Measurements from ENCODE around the gene EIF6. TPM values are rescaled to one million over a fixed set of nuclear protein-coding genes. Genes with fewer than 3 reads are reported as not detected.
A peak's percentile ranks its signal among the peaks of the same experiment; 100 is the strongest.

EIF6 gene
- 107 TPM for total RNA-seq (2013)
- 100 to 1,000 TPM in 2 of 3 donors, 10 to 100 TPM in 1; 94.3 to 222 (median 190) TPM for polyA plus RNA-seq
- 84.1 and 123 TPM in 2 replicates for polyA minus RNA-seq
- 19.7 to 43.2 (median 27.2) reads per million in 11 experiments for total RNA-seq

DNA sequence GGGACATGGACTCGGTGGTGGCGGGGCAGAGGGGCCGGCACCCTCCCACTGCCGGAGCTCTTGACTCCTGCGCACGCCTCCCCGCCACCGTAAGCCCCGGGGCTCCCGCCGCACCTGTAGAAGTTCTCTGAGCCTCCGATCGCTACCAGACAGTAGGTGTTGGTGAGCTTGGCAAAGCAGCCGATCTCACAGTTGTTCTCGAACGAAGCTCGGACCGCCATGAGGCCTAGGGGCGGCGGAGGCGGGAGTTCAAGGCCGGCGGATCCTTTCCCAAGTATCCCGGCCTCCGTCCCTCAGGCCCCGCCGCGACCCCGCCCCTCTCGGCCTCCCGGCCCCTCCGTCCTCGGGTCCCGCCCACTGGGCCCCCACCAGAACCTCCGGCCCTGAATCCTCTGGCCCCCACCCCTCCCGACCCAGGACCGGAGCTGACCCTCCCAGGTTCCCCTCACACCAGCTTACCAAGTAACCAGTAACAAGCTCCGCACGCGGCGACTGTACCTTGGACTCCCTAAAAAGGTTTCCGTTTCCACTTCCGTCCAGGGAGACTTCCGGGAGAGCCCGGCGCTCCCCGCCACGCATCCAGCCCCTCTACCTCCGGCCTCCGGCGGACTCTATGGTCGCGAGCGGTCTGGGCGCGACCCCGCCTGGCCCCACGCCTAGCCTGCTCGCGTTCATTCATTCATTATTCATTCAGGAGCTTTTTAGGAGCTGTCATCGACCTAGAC, at the start of gene EIF6:
Gene EIF6, minus strand, starts transcription at position 506 of the 725 bp plus-strand sequence. Its CDS starts 285 bp downstream, at position 221.
- Histone ChIP-seq H3K4me2 (replicated peaks; ENCODE audit: extremely low read depth, low read length, poor library complexity, severe bottlenecking) (peak within 1 kb of the TSS; percentile 92), H4K20me1 (ENCODE audit: insufficient read depth, low read length) (peaks cover 5% of the 10 kb centered on the region), H3K4me1 (ENCODE audit: control insufficient read depth in 1 of 2, insufficient read depth in 2 of 2, low read length in 2 of 2) (peaks cover 16 to 18% of the 10 kb centered on the region in 2 donors), H3K36me3 (replicated peaks in 1 of 2; ENCODE audit: control insufficient read depth in 1 of 2, insufficient read depth in 2 of 2, low read length in 2 of 2) (peaks cover 19 to 28% of the 10 kb centered on the region in 2 donors), H3K9me3 (replicated peaks in 1 of 2; ENCODE audit: control insufficient read depth in 1 of 2, insufficient read depth in 1 of 2, low read length in 2 of 2) (no peaks in the 10 kb centered on the region), H3K27me3 (ENCODE audit: control insufficient read depth in 2 of 2, insufficient read depth in 2 of 2, low read length in 2 of 2) (no peaks in the 10 kb centered on the region), H3K27ac (ENCODE audit: low read depth in 1 of 2, low read length in 2 of 2) (peak within 1 kb of the TSS; percentile 59 to 87), H2AFZ (ENCODE audit: insufficient read depth, low read depth, low read length, poor library complexity, severe bottlenecking) (peak within 1 kb of the TSS; percentile 94), H3K79me2 (ENCODE audit: insufficient read depth, low read length) (peaks cover 42% of the 10 kb centered on the region), H3K9ac (ENCODE audit: insufficient read depth, low read length, poor library complexity, severe bottlenecking) (peak within 1 kb of the TSS; percentile 89), H3K4me3 (replicated peaks in 1 of 3; ENCODE audit: low read depth in 2 of 3, low read length in 3 of 3) (peak within 1 kb of the TSS; percentile 66 to 95 (median 91))
- intact Hi-C loops (cut with micrococcal nuclease), result no loop called here
- Mint-ChIP-seq H3K36me3 (peaks cover 18 to 27% of the 10 kb centered on the region in 2 donors), H3K9me3 (peaks cover 0 to 1% (median 0%) of the 10 kb centered on the region in 7 donors), H3K27ac (peak within 1 kb of the TSS; percentile 90 to 96 (median 94)), H3K4me1 (peaks cover 19% of the 10 kb centered on the region), H3K27me3 (ENCODE audit: low read depth in 3 of 3) (peaks cover 1 to 5% (median 2%) of the 10 kb centered on the region in 3 donors), H3K4me3 (peak within 1 kb of the TSS; percentile 96 to 97)
- TF ChIP-seq, protein P1, sequence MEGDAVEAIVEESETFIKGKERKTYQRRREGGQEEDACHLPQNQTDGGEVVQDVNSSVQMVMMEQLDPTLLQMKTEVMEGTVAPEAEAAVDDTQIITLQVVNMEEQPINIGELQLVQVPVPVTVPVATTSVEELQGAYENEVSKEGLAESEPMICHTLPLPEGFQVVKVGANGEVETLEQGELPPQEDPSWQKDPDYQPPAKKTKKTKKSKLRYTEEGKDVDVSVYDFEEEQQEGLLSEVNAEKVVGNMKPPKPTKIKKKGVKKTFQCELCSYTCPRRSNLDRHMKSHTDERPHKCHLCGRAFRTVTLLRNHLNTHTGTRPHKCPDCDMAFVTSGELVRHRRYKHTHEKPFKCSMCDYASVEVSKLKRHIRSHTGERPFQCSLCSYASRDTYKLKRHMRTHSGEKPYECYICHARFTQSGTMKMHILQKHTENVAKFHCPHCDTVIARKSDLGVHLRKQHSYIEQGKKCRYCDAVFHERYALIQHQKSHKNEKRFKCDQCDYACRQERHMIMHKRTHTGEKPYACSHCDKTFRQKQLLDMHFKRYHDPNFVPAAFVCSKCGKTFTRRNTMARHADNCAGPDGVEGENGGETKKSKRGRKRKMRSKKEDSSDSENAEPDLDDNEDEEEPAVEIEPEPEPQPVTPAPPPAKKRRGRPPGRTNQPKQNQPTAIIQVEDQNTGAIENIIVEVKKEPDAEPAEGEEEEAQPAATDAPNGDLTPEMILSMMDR (IDR thresholded peaks at IDR 0.05), result no peak
- peak; percentile 52 to 60 (median 53) for DNase-seq
- WGBS (ENCODE audit: insufficient coverage), result under 1% methylated on average over 50 of the region's 61 CpGs

- Histone ChIP-seq H3K4me1 (ENCODE audit: control insufficient read depth in 1 of 2, insufficient read depth in 2 of 2, low read length in 2 of 2) (no peaks in the 10 kb centered on the region), H3K9ac (ENCODE audit: insufficient read depth, low read length, poor library complexity, severe bottlenecking) (no peak overlapping the region), H3K4me3 (replicated peaks in 1 of 3; ENCODE audit: low read depth in 2 of 3, low read length in 3 of 3) (no peak overlapping the region), H3K27me3 (ENCODE audit: control insufficient read depth in 2 of 2, insufficient read depth in 2 of 2, low read length in 2 of 2) (no peaks in the 10 kb centered on the region), H3K36me3 (replicated peaks in 1 of 2; ENCODE audit: control insufficient read depth in 1 of 2, insufficient read depth in 2 of 2, low read length in 2 of 2) (peaks cover 0 to 9% of the 10 kb centered on the region in 2 donors), H3K27ac (ENCODE audit: low read depth in 1 of 2, low read length in 2 of 2) (no peak overlapping the region), H2AFZ (ENCODE audit: insufficient read depth, low read depth, low read length, poor library complexity, severe bottlenecking) (no peak overlapping the region), H3K4me2 (replicated peaks; ENCODE audit: extremely low read depth, low read length, poor library complexity, severe bottlenecking) (no peak overlapping the region), H3K9me3 (replicated peaks in 1 of 2; ENCODE audit: control insufficient read depth in 1 of 2, insufficient read depth in 1 of 2, low read length in 2 of 2) (no peaks in the 10 kb centered on the region), H4K20me1 (ENCODE audit: insufficient read depth, low read length) (no peaks in the 10 kb centered on the region), H3K79me2 (ENCODE audit: insufficient read depth, low read length) (no peaks in the 10 kb centered on the region)
- no CpG with 5 or more reads among the region's 4 CpGs for WGBS (ENCODE audit: insufficient coverage)
- intact Hi-C loops (cut with micrococcal nuclease), result no loop called here
- peaks cover 15 to 17% of the 10 kb centered on the region in 2 donors for H3K36me3 Mint-ChIP-seq
- no peak for DNase-seq
- no peaks in the 10 kb centered on the region for H3K27me3 Mint-ChIP-seq (ENCODE audit: low read depth in 3 of 3)
- H3K4me1 Mint-ChIP-seq, result peaks cover 4% of the 10 kb centered on the region
- H3K9me3 Mint-ChIP-seq, result no peaks in the 10 kb centered on the region
- H3K27ac Mint-ChIP-seq, result no peak overlapping the region
- TF ChIP-seq, protein P1 (IDR thresholded peaks at IDR 0.05), result no peak
- no peak overlapping the region for H3K4me3 Mint-ChIP-seq
Measured at GRCh38 chr20:35333606-35334005, 49.0 kb upstream of the EIF6 start.
